NOMO-1 treated with dmso at 0.1 percent for 144 hours (cell line): ENCODE measurements around the gene ORM1.
"Not testable (repeated sequence)": the region's sequence is repeated elsewhere in the genome, so short reads cannot be mapped to it uniquely, and the experiment has no call there.

Source experiments
- DNase-seq: peaks from one replicate; lab custom pipeline; 2025; ENCODE audit not compliant: unreplicated experiment; lab: John Stamatoyannopoulos, UW

Gene ORM1

DNA sequence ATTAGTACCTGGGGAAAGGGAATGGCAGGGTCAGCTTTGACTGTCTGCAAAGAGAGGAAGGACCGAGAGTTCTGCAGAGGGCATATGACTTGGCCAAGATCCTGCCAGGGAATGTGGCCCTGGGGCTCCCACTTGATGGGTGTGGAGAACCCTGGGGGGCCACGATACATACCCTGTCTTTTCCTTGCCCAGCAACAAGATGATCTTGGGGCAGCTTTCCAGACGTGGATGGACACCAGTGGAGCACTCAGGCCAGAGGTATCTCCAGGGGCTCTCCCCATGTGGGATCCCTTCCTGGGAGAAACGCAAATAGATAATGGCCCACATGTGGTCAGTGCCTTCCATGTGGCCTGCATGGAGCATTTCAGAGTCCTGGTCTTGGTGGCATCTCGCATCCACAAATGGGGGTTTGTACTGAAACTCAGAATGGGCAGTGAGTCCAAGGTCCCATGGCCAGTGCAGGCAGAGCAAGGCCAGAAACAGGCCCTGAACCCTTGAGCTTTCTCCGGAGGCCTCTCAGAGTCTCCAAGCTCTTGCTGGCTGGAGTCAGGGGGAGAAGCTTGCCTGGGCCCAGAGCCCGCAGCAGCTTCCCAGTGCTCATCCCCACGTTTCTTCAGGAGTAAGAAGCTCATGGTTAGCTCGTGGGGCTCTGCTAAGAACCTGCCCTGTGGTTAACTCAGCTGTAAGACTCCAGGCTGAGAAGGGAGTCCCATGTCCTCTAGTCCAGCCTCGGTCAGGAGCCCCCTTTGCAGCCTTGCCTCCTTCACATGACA is 18.3 kb upstream of the ORM1 start:
- DNase-seq: no peak

- no peak for DNase-seq
These were observed 15.0 kb upstream of the ORM1 start for GRCh38 chr9:114307899-114308267.

DNA sequence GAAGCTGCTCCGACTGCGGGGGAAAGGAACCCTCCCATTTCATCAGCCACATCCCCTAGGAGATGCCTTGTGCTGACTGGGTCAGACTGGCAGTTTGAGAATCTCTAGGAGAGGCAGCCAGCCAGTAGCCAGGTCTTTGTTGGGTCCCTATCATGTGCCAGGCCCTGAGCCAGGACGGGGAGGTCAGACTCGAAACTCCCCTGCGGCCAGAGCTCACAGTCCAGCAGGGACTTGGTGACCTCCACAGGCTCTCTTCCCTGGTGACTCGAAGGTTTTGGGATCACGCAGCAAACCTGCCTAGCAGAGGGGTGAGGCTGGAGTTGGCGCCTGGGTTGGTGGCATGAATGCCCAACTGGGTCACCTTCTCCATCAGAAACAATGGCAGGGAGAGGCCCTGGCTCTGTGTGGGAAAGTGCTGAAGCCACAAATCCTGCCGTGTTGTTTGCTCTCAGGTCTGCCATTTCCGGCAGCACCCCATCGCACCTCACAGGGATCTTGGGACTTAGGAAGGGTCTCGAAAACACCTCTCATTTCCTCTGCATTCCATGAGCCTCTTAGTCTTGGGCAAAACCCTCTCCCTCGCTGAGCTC is 14.4 kb upstream of the ORM1 start:
- DNase-seq: no peak

- no peak for DNase-seq
These were observed 13.8 kb upstream of the ORM1 start for GRCh38 chr9:114309096-114309495.

DNA sequence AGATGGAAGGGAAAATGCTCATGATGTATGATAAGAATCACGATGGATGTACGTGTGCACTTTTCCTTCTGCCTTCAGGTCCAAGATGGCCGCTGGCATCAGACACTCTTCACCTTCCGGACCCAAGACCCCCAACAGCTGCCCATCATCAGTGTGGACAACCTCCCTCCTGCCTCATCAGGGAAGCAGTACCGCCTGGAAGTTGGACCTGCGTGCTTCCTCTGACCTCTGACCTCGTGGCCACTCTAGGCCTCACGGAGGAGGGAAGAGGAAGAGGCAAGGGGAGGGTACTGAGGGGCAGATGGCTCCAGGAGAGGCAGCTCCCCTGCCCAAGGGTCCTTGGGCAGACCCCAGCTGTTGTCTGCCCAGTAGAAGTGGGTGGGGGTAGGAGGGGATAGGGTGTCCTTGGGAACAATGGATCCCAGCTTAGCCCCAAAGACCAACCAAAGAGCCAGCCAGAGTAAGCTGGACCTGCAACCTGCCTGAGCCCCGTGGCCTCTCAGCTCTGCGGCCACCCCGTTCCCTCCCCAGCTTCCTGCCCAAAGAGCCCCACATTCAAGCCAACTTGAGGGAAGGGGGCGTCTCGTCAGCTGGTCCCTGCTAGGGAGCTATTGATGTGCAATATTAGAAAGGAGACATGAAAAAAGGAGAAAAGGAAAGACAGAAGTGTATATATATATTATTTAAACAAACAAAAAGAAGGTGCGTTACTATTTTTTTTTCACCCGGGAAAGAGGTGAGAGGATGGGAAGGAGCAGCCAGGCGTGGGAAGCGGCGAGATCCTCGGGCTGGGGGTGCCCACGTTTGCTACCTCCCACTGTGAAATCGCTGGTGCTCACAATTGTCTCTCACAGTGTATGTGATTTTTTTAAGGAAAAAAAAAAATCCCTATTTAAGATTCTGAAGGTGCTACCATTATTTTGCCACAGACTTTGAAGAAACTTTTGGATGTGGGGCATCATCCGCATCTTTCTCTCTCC is 12.1 kb upstream of the ORM1 start:
- no peak for DNase-seq

GRCh38 chr9:114311571-114312512 is 11.1 kb upstream of the ORM1 start:
- DNase-seq: no peak

DNA sequence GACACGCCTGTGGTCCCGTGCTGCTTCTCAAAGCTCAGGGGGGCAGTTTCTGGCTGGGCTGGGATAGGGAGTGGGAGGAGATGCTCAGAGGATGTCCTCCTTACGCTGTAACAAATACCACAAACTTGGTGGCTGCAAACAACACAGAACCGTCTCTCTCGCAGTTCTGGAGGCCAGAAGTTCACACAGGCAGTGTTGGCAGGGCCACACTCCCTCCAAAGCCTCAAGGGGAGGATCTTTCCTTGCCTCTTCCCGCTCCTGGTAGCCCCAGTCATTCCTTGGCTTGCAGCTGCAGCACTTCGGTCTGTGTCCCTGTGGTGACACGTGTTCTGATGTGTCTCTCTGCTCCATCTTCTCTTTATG is 10.4 kb upstream of the ORM1 start:
- no peak for DNase-seq

GRCh38 chr9:114313186-114313585 is 9.7 kb upstream of the ORM1 start:
- DNase-seq: no peak

DNA sequence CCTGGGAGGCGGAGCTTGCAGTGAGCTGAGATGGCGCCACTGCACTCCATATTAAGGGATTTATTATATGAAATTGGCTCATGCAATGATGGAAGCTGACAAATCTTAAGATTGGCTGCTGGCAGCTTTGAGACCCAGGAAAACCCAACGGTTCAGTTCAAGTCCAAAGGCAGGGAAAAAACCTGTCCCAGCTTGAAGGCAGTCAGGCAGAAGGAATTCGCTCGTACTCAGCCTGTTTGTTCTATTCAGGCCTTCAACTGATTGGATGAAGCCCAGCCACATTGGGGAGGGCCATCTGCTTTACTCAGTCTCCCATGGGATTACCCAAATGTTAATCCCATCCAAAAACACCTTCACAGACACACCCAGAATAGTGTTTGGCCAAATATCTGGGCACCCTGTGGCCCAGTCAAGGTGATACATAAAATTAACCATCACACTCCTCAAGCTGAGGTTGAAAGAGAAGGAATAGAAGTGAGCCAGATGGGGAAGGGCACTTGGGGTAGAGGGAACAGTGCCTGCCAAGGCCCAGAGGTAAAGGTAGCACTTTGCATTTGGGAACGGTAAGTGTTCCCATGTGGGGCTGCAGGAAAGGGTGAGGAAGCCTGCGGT is 8.5 kb upstream of the ORM1 start:
- DNase-seq: no peak

- DNase-seq: no peak
These were observed 7.8 kb upstream of the ORM1 start for GRCh38 chr9:114314881-114315722.

- no peak for DNase-seq
These were observed 7.1 kb upstream of the ORM1 start for GRCh38 chr9:114315723-114316363.

- no peak for DNase-seq
These were observed 6.2 kb upstream of the ORM1 start for GRCh38 chr9:114316605-114317230.

- peak; percentile 8 for DNase-seq
These were observed 5.1 kb upstream of the ORM1 start for GRCh38 chr9:114317665-114318357.

DNA sequence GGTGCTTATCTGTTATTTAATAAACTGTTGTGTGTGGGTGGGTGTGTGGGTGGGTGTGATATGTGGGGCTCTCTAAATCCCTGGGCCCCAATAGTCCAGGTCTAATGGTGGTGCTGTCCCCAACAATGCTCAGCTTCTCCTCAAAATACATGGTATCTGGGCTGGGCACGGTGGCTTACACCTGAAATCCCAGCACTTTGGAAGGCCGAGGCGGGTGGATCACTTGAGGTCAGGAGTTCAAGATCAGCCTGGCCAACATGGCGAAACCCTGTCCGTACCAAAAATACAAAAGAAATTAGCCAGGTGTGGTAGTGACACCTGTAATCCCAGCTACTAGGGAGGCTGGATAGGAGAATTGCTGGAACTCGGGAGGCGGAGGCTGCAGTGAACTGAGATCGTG is 4.5 kb upstream of the ORM1 start:
- no peak for DNase-seq

DNA sequence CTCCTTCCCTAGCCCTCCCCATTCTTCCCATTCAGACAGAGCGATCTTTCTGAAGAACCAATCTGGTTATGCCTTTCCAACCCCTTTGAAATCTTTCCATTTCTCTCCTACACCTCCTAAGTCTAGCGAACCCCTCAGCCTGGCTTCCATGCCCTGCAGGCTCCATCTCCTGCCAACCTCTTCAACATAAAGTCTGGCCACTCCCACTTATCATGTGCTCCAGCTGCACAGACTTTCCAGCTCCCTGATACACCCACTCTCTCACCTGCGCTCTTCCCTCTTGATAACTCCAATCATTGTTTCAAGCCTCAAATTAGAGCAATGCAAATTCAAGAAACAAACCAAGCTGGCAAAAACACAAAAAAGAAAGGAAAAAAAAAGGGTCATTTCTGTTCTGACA is 3.8 kb upstream of the ORM1 start:
- no peak for DNase-seq

GRCh38 chr9:114320710-114321109 is 2.2 kb upstream of the ORM1 start:
- DNase-seq: not testable (repeated sequence)

DNA sequence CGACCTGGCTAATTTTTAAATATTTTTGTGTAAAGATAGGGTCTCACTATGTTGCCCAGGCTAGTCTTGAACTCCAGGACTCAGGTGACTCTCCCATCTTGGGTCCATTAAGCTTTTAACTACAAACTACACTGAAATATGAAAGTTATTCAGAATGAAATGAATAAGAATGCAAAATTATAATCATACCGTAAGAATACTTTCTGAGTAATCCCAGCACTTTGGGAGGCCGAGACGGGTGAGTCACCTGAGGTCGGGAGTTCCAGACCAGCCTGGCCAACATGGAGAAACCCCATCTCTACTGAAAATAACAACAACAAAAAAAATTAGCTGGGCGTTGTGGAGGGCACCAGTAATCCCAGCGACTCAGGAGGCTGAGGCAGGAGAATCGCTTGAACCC is 1.1 kb upstream of the ORM1 start:
- no peak for DNase-seq
